PC-9 (cell line): Measurements from ENCODE around the gene FASTK. TPM values are rescaled to one million over a fixed set of nuclear protein-coding genes. Genes with fewer than 3 reads are reported as not detected.

Experiments
- BruUV-seq: library from RNA; stranded (reverse); fragments of 400-500 nt; replicated peaks from 2 replicates; lab custom pipeline; 2021; lab: Mats Ljungman, UMichigan
- CTCF ChIA-PET: fragments of 300-600 bp; sonication (Branson Sonifier 250); formaldehyde crosslinking; loops from one replicate; lab custom pipeline; 2022; ENCODE audit warnings: antibody characterized with exemption; lab: Charles Lee
- POLR2A ChIA-PET: fragments of 300-600 bp; sonication (Branson Sonifier 250); formaldehyde crosslinking; loops from one replicate; lab custom pipeline; 2022; ENCODE audit warnings: antibody characterized with exemption; ENCODE audit not compliant: unreplicated experiment; lab: Charles Lee
- DNase-seq, 2 experiments: peaks; one replicate each; pipeline versions ENCODE4 v3.0.0 to v3.0.0-alpha.2; 2015 to 2022; ENCODE audit warnings: mixed read lengths in 1 of 2
- H2AFZ ChIP-seq: fragments of 200-600 bp; sonication (generic); 2 replicates; pipeline ENCODE4 v1.8.1; 2017; ENCODE audit warnings: antibody characterized with exemption
- H3F3A ChIP-seq: fragments of 200-600 bp; sonication (generic); 2 replicates; pipeline ENCODE4 v1.8.1; 2017; ENCODE audit warnings: antibody characterized with exemption, mild to moderate bottlenecking, low read depth; ENCODE audit not compliant: insufficient read depth
- H3K27ac ChIP-seq: fragments of 200-600 bp; sonication (generic); 2 replicates; pipeline ENCODE4 v1.6.1; 2016; ENCODE audit warnings: mixed run types
- H3K27me3 ChIP-seq: fragments of 200-600 bp; sonication (generic); 2 replicates; pipeline ENCODE4 v1.6.1; 2016; ENCODE audit warnings: low read depth, mixed run types; ENCODE audit not compliant: insufficient read depth
- H3K36me3 ChIP-seq: fragments of 200-600 bp; sonication (generic); 2 replicates; pipeline ENCODE4 v1.6.1; 2016; ENCODE audit warnings: low read depth, mixed run types
- H3K4me1 ChIP-seq: fragments of 200-600 bp; sonication (generic); replicated peaks from 2 replicates; pipeline ENCODE4 v1.6.1; 2016; ENCODE audit warnings: mixed run types; ENCODE audit not compliant: insufficient read depth
- H3K4me2 ChIP-seq: fragments of 200-600 bp; sonication (generic); 2 replicates; pipeline ENCODE4 v1.6.1; 2017; ENCODE audit warnings: mixed run types
- H3K4me3 ChIP-seq: fragments of 200-600 bp; sonication (generic); 2 replicates; pipeline ENCODE4 v1.6.1; 2016; ENCODE audit warnings: mixed run types
- H3K79me2 ChIP-seq: fragments of 200-600 bp; sonication (generic); 2 replicates; pipeline ENCODE4 v1.6.1; 2017; ENCODE audit warnings: low read depth, mixed run types
- H3K9me2 ChIP-seq: fragments of 200-600 bp; sonication (generic); 2 replicates; pipeline ENCODE4 v1.8.1; 2017; ENCODE audit warnings: mild to moderate bottlenecking; ENCODE audit not compliant: insufficient read depth
- H3K9me3 ChIP-seq: fragments of 200-600 bp; sonication (generic); 2 replicates; pipeline ENCODE4 v1.8.1; 2016; ENCODE audit warnings: low read depth; ENCODE audit not compliant: insufficient read depth
- H4K20me1 ChIP-seq: fragments of 200-600 bp; sonication (generic); 2 replicates; pipeline ENCODE4 v1.8.1; 2017; ENCODE audit not compliant: insufficient read depth
- CTCF ChIP-seq: fragments of 200-600 bp; sonication (generic); conservative IDR thresholded peaks from 2 replicates; pipeline ENCODE4 v1.6.1; 2017; ENCODE audit warnings: mixed run types, antibody characterized with exemption, mild to moderate bottlenecking, moderate library complexity
- EZH2 ChIP-seq: fragments of 200-600 bp; sonication (generic); IDR thresholded peaks from 2 replicates; pipeline ENCODE4 v1.8.0; 2017; ENCODE audit warnings: antibody characterized with exemption, low read depth
- intact Hi-C: fragments of 100-400 bp; cut with micrococcal nuclease; formaldehyde crosslinking; loops from one replicate; pipeline ENCODE4 v1.10.0; 2022; ENCODE audit not compliant: unreplicated experiment
- total RNA-seq: library from RNA; stranded (reverse); gene quantifications from 2 replicates; pipeline ENCODE4 v1.2.3, GENCODE V29; 2021

The FASTK gene
- total RNA-seq, 1 experiment from 2014 or later: 104 TPM

- intact Hi-C loops: loop anchor here (5.0 to 10.0 kb wide), 4 partner anchors 118 to 787 kb away; partner anchors contain the start of genes ABCF2, ACTR3C and LRRC61
- H3K27ac ChIP-seq: no peak overlapping the region
- H3K4me3 ChIP-seq: no peak overlapping the region
- no peaks in the 10 kb centered on the region for H3K9me2 ChIP-seq
- no peak for DNase-seq
- POLR2A ChIA-PET: interaction anchor here (0.6 kb wide), 1 partner anchor 231 kb away, joined by 19 read pairs; no protein-coding TSS in a partner anchor
- H3K4me1 ChIP-seq: peaks cover 20% of the 10 kb centered on the region
- H3K9me3 ChIP-seq: no peaks in the 10 kb centered on the region
- TF ChIP-seq EZH2: no peak
- TF ChIP-seq CTCF: no peak
- H3K4me2 ChIP-seq: no peak overlapping the region
- no peak overlapping the region for H2AFZ ChIP-seq
- H3K27me3 ChIP-seq: no peaks in the 10 kb centered on the region
- BruUV-seq: TSS peak; percentile 33
- H3K36me3 ChIP-seq: no peaks in the 10 kb centered on the region
- CTCF ChIA-PET: interaction anchor here (0.6 to 0.9 kb wide), 4 partner anchors 88 to 231 kb away, joined by 3 to 7 read pairs (median 4); no protein-coding TSS in a partner anchor
- peaks cover 17% of the 10 kb centered on the region for H3K79me2 ChIP-seq
- H4K20me1 ChIP-seq: peaks cover 59% of the 10 kb centered on the region
- peaks cover 37% of the 10 kb centered on the region for H3F3A ChIP-seq
Observed at GRCh38 chr7:151109094-151110048, 28.8 kb upstream of the FASTK start.

DNA sequence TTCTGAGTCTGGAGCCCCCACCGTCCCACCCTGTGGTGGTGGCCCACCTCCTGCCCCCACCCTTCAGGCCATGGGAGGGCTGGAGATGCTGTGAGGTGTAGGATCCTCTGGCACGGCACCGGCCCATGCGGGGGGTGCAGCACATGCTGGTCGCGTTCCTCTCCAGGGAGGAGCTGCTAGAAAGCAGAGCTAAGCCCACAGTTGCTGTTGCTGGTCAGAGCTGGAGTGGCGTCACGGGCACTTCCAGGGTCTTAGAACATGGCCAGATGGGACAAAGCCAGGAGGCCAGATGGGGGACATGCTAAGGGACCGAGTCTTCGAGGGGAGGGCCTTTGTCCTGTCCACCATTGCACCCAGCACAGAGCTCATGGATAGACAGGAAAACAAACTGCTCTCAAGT is 27.3 kb upstream of the FASTK start:
- Histone ChIP-seq H3K27me3 (no peaks in the 10 kb centered on the region), H2AFZ (no peak overlapping the region), H3F3A (peaks cover 23% of the 10 kb centered on the region), H3K36me3 (0 out of 2 replicates have a peak, but pooled peaks cover 5% of the 10 kb centered on the region), H3K27ac (no peak overlapping the region), H4K20me1 (peaks cover 55% of the 10 kb centered on the region), H3K9me2 (no peaks in the 10 kb centered on the region), H3K4me1 (peaks cover 5% of the 10 kb centered on the region), H3K4me2 (no peak overlapping the region), H3K4me3 (no peak overlapping the region), H3K79me2 (peaks cover 24% of the 10 kb centered on the region), H3K9me3 (no peaks in the 10 kb centered on the region)
- intact Hi-C loops: no loop called here
- no peak for DNase-seq
- no TSS peak for BruUV-seq
- POLR2A ChIA-PET: no interaction called here
- CTCF ChIA-PET: no interaction called here
- TF ChIP-seq EZH2 (no peak), CTCF (no peak)

GRCh38 chr7:151104411-151105235 is 24.0 kb upstream of the FASTK start:
- CTCF ChIA-PET: no interaction called here
- intact Hi-C loops: no loop called here
- TF ChIP-seq EZH2: no peak
- TF ChIP-seq CTCF: no peak
- no peak overlapping the region for H3K27ac ChIP-seq
- peaks cover 2% of the 10 kb centered on the region; the same call in 1 of the 2 replicates for H3F3A ChIP-seq
- H3K79me2 ChIP-seq: peaks cover 16% of the 10 kb centered on the region; the same call in 1 of the 2 replicates
- no peaks in the 10 kb centered on the region for H3K9me2 ChIP-seq
- H2AFZ ChIP-seq: no peak overlapping the region
- POLR2A ChIA-PET: interaction anchor here (0.6 to 0.7 kb wide), 2 partner anchors 71 to 93 kb away, joined by 3 to 27 read pairs; no protein-coding TSS in a partner anchor
- no peak overlapping the region for H3K4me3 ChIP-seq
- no peaks in the 10 kb centered on the region for H3K27me3 ChIP-seq
- peaks cover 52% of the 10 kb centered on the region for H4K20me1 ChIP-seq
- BruUV-seq: no TSS peak
- H3K4me2 ChIP-seq: no peak overlapping the region
- 0 out of 2 replicates have a peak, but pooled peaks cover 5% of the 10 kb centered on the region for H3K36me3 ChIP-seq
- DNase-seq: no peak
- no peaks in the 10 kb centered on the region for H3K4me1 ChIP-seq
- no peaks in the 10 kb centered on the region for H3K9me3 ChIP-seq
